Adrenal gland (tissue), 12 donors: ENCODE results near the gene REG1A. TPM values are rescaled to one million over a fixed set of nuclear protein-coding genes. Genes with fewer than 3 reads are reported as not detected.

ENCODE experiments used
- DNase-seq, 7 donors: peaks; one replicate each; pipeline ENCODE4 v3.0.0-alpha.2; 2019 to 2020
- H3K27ac ChIP-seq, 5 donors: fragments of 200-600 bp; sonication (generic) in 4 of 5; 1 replicate in 3 of 5; 2 replicates in 2 of 5; pipeline versions ENCODE4 v1.5.1 to v1.8.0; 2016 to 2020; ENCODE audit warnings: mild to moderate bottlenecking in 1 of 5
- H3K27me3 ChIP-seq: fragments of 200-600 bp; 2 replicates; pipeline ENCODE4 v1.8.0; 2021
- H3K36me3 ChIP-seq, 2 donors: fragments of 200-600 bp; replicated peaks in 1 of 2; 1 replicate in 1 of 2; 2 replicates in 1 of 2; pipeline versions ENCODE4 v1.5.1 to v1.8.0; 2018 to 2022
- H3K4me1 ChIP-seq, 2 donors: fragments of 200-600 bp; replicated peaks in 1 of 2; 1 replicate in 1 of 2; 2 replicates in 1 of 2; pipeline versions ENCODE4 v1.5.1 to v1.8.0; 2018 to 2021
- H3K4me3 ChIP-seq, 4 donors: fragments of 200-600 bp; sonication (generic) in 3 of 4; one replicate each; pipeline ENCODE4 v1.5.1; 2016 to 2018
- H3K9me3 ChIP-seq, 3 donors: fragments of 200-600 bp; sonication (generic) in 1 of 3; replicated peaks in 1 of 3; 1 replicate in 2 of 3; 2 replicates in 1 of 3; pipeline versions ENCODE4 v1.5.1 to v1.8.0; 2016 to 2021
- POLR2A ChIP-seq, 2 donors: fragments of 450-650 bp; IDR thresholded peaks; one replicate each; pipeline ENCODE4 v1.6.1; 2017; ENCODE audit warnings: antibody characterized with exemption in 2 of 2, mild to moderate bottlenecking in 2 of 2, moderate library complexity in 1 of 2
- WGBS, 4 donors: extraction: QIAGEN DNeasy Blood & Tissue Kit in 2 of 4; methylation state at CpG; one replicate each; pipeline versions ENCODE4 v1.1.5 to v1.1.7; 2013 to 2017; 5-methylcytosine and 5-hydroxymethylcytosine counted together
- intact Hi-C, 2 donors: fragments of 100-400 bp; cut with DNase I; formaldehyde crosslinking; loops; one replicate each; pipeline versions ENCODE4 v1.14.1 to v1.15.0; 2022 to 2023
- polyA plus RNA-seq, 3 donors: library from polyadenylated mRNA; stranded (reverse); fragments of 200-250 nt in 2 of 3; fragments of 350-450 nt in 1 of 3; fragmentation: Illumina TruSeq in 1 of 3; extraction: RNeasy Lipid Tissue Mini Kit (QIAGEN cat#74804) in 1 of 3; gene quantifications; one replicate each; pipeline ENCODE4 v1.2.3, GENCODE V29; 2013 to 2014
- total RNA-seq, 9 donors: library from RNA; depleted of rRNA in 4 of 9; stranded (reverse); fragments of >200 nt in 4 of 9; fragments of 120-200 nt in 1 of 9; fragmentation: NEBNext Ultra II Directional in 1 of 9; extraction: Animal tissue kit (Norgen Biotek cat#: 25700) in 1 of 9; gene quantifications; one replicate each; pipeline versions ENCODE4 v1.1.0 to v1.2.4, GENCODE V29; 2013 to 2023
- TF ChIP-seq, protein P1 (sequence below), 6 experiments: fragments of 450-650 bp in 4 of 6; fragments of 200-600 bp in 2 of 6; sonication (generic) in 1 of 6; IDR thresholded peaks; 1 replicate in 5 of 6; 2 replicates in 1 of 6; pipeline versions ENCODE4 v1.5.1 to v1.8.0; 2016 to 2021; ENCODE audit warnings: antibody characterized with exemption in 6 of 6, mild to moderate bottlenecking in 2 of 6, moderate library complexity in 1 of 6
- donor health status: healthy with polysubstance abuse.
- donor health status: Bipolar disorder and iron deficiency.
- donor health status: DM: yes; HTN: yes; CAD: no.
- donor health status: DM: no; HTN: no; CAD: no.
- donor health status: DM: no; HTN: no; CAD: no.
- donor health status: DM: yes; HTN: yes; CAD: no.

REG1A gene
- total and polyA plus RNA-seq, 12 donors = 0.42 to 19.5 (median 8.0) TPM; not detected in 7

DNA sequence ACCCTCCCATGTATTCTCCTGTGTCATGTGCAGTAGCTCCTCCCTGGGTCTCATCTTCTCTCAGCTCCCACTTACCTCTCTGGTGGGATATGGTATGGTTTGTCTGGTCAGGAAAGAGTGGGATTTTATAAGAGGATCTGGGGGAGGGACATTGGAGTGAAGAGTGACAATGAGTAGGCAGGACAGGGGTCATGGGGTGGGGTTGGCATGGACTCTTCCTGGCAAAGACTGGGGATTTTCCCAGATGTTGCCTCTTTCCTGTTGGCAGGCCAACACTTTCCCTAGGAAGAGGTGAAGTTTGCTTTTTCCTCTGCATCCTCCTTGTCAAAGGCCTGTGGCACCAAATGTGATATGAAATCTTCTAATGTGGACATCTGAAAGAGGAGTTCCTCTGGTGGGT lies 39.4 kb downstream of the REG1A start, which contains the start of gene REG3A:
Gene REG3A, minus strand, starts transcription at position 101 of the 400 bp plus-strand sequence. CDS start 348 bp downstream, outside the sequence.
- Histone ChIP-seq H3K27ac (no peak within 1 kb of the TSS), H3K4me1 (peaks cover 0 to 8% of the 10 kb centered on the region in 2 donors), H3K27me3 (no peaks in the 10 kb centered on the region), H3K4me3 (no peak within 1 kb of the TSS), H3K9me3 (no peaks in the 10 kb centered on the region), H3K36me3 (no peaks in the 10 kb centered on the region)
- intact Hi-C loops = no loop called here
- TF ChIP-seq, protein P1, sequence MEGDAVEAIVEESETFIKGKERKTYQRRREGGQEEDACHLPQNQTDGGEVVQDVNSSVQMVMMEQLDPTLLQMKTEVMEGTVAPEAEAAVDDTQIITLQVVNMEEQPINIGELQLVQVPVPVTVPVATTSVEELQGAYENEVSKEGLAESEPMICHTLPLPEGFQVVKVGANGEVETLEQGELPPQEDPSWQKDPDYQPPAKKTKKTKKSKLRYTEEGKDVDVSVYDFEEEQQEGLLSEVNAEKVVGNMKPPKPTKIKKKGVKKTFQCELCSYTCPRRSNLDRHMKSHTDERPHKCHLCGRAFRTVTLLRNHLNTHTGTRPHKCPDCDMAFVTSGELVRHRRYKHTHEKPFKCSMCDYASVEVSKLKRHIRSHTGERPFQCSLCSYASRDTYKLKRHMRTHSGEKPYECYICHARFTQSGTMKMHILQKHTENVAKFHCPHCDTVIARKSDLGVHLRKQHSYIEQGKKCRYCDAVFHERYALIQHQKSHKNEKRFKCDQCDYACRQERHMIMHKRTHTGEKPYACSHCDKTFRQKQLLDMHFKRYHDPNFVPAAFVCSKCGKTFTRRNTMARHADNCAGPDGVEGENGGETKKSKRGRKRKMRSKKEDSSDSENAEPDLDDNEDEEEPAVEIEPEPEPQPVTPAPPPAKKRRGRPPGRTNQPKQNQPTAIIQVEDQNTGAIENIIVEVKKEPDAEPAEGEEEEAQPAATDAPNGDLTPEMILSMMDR (IDR thresholded peaks at IDR 0.05) = no peak
- TF ChIP-seq POLR2A (IDR thresholded peaks at IDR 0.05) = no peak
- no peak for DNase-seq

DNA sequence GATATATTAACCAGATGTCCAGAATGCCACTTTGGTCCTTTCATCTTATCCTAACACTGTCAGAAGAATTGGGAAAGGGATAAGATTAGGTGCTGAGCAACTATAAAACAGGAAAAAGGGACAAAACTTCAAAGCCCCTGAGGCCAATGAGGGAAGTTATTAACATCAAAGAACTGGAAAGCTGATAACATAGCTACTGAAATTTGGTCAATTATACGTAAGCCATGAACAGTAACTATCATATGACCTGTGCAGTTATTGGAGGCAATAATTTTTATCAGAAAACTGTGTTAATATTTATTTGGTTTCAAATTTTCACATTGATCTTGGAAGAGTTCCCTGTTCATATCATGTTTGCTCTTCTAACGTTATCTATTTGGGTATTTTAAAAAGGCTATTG lies 41.8 kb downstream of the REG1A start:
- WGBS, 4 donors = 20 to 30% (median 28%) methylated on average over 2 of the region's 2 CpGs
- TF ChIP-seq, protein P1 (IDR thresholded peaks at IDR 0.05) = no peak
- TF ChIP-seq POLR2A (IDR thresholded peaks at IDR 0.05) = no peak

DNA sequence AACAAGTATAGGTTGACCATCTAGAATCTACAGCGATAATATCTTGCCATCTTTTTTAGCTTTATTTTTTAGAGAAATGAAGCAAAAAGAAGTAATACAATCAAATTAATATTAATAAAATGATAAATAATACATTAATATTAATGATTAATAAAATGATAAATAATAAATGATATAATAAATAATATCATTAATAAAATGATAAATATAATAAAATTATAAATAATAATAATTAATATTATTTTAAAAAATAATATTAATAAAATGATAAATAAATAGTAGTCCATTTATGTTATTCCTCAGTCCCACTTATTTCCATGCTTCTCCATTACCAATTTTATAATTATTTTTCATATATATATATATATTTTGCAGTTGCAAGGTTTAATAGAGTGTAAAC lies 42.5 kb downstream of the REG1A start:
- H3K4me1 ChIP-seq = peaks cover 0 to 8% of the 10 kb centered on the region in 2 donors
- H3K27me3 ChIP-seq = no peaks in the 10 kb centered on the region
- H3K27ac ChIP-seq = no peak overlapping the region
- no peaks in the 10 kb centered on the region for H3K9me3 ChIP-seq
- no peak for DNase-seq
- no peaks in the 10 kb centered on the region for H3K36me3 ChIP-seq
- no peak overlapping the region for H3K4me3 ChIP-seq
- WGBS, 4 donors = 85 to 100% (median 96%) methylated on average over 1 of the region's 1 CpG
- TF ChIP-seq POLR2A (IDR thresholded peaks at IDR 0.05) = no peak
- TF ChIP-seq, protein P1 (IDR thresholded peaks at IDR 0.05) = no peak
- intact Hi-C loops = no loop called here

More for the DNA sequence above, 41.8 kb downstream of the REG1A start:
- no peak overlapping the region for H3K27ac ChIP-seq
- H3K4me1 ChIP-seq = peaks cover 0 to 8% of the 10 kb centered on the region in 2 donors
- DNase-seq = no peak
- no peak overlapping the region for H3K4me3 ChIP-seq
- H3K9me3 ChIP-seq = no peaks in the 10 kb centered on the region
- no peaks in the 10 kb centered on the region for H3K27me3 ChIP-seq
- H3K36me3 ChIP-seq = no peaks in the 10 kb centered on the region
- intact Hi-C loops = no loop called here

DNA sequence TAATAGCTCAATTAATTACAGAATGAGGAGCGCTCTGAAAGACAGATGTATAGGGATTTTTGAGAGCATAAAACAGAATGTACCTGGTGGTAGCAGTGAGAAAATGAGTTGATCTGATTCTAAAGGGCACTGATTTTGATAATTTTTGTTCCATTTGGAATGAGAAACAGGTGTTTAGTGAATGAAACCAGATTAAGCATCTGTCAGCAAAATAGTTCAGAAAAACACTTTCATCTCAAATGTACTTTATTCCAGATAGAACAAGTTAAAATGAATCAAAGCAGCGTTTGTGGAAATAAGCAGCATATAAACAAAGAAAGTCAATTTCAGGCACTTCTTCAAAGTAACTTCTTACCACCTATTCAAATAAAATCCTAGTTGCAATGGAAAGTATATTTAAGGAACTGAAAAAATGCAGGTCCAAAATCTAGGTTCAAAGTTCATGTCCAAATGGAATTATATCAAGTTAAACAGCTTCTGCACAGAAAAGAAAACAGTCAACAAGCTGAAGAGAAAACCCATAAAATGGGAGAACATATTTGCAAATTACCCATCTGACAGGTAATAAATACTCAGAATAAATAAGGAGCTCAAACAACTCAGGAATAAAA lies 51.2 kb downstream of the REG1A start:
- 81 to 86% (median 83%) methylated on average over 2 of the region's 2 CpGs for WGBS, 4 donors
- H3K36me3 ChIP-seq = no peaks in the 10 kb centered on the region
- no peak overlapping the region for H3K4me3 ChIP-seq
- DNase-seq = no peak
- intact Hi-C loops = no loop called here
- no peaks in the 10 kb centered on the region for H3K27me3 ChIP-seq
- no peaks in the 10 kb centered on the region for H3K9me3 ChIP-seq
- TF ChIP-seq, protein P1 (IDR thresholded peaks at IDR 0.05) = no peak
- TF ChIP-seq POLR2A (IDR thresholded peaks at IDR 0.05) = no peak
- H3K4me1 ChIP-seq = no peaks in the 10 kb centered on the region
- H3K27ac ChIP-seq = no peak overlapping the region

Other genes starting within 250 kb of the REG1A start
- 100 to 1,000 TPM in 1 of 9 donors, 10 to 100 TPM in 4, 1 to 10 TPM in 3, not detected in 1; 3.4 to 150 (median 14.1) TPM for gene REG3G, start 94.8 kb upstream of the REG1A start, total RNA-seq
- gene REG3G, start 94.8 kb upstream of the REG1A start, polyA plus RNA-seq = 10 to 100 TPM in 1 of 3 donors, 1 to 10 TPM in 2; 1.5 to 32.2 (median 3.0) TPM
- gene REG1B, start 32.5 kb upstream of the REG1A start, total RNA-seq = 1 to 10 TPM in 2 of 9 donors, not detected in 7; 2.6 TPM
- gene REG1B, start 32.5 kb upstream of the REG1A start, polyA plus RNA-seq = 1 to 10 TPM in 2 of 3 donors, not detected in 1; 1.4 to 5.1 TPM
- 1 to 10 TPM in 3 of 9 donors, under 1 TPM in 3, not detected in 3; 0.53 to 3.8 (median 1.3) TPM for gene REG3A, start 39.3 kb downstream of the REG1A start, total RNA-seq
- gene REG3A, start 39.3 kb downstream of the REG1A start, polyA plus RNA-seq = 10 to 100 TPM in 1 of 3 donors, 1 to 10 TPM in 1, under 1 TPM in 1; 0.88 to 86.7 (median 2.2) TPM